ENCODE results near the gene LRRC4C.
"Not testable (repeated sequence)": the region's sequence is repeated elsewhere in the genome, so short reads cannot be mapped to it uniquely, and the experiment has no call there.

LRRC4C gene

GRCh38 chr11:40178470-40178869 lies 1281.0 kb downstream of the LRRC4C start:
- TF ChIP-seq, protein P1, sequence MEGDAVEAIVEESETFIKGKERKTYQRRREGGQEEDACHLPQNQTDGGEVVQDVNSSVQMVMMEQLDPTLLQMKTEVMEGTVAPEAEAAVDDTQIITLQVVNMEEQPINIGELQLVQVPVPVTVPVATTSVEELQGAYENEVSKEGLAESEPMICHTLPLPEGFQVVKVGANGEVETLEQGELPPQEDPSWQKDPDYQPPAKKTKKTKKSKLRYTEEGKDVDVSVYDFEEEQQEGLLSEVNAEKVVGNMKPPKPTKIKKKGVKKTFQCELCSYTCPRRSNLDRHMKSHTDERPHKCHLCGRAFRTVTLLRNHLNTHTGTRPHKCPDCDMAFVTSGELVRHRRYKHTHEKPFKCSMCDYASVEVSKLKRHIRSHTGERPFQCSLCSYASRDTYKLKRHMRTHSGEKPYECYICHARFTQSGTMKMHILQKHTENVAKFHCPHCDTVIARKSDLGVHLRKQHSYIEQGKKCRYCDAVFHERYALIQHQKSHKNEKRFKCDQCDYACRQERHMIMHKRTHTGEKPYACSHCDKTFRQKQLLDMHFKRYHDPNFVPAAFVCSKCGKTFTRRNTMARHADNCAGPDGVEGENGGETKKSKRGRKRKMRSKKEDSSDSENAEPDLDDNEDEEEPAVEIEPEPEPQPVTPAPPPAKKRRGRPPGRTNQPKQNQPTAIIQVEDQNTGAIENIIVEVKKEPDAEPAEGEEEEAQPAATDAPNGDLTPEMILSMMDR (IDR thresholded peaks at IDR 0.05; ENCODE audit: insufficient read depth, missing control alignments): no peak
- FAIRE-seq (no peak), DNase-seq (ENCODE audit: insufficient read length, low spot score) (no peak)

- TF ChIP-seq, protein P1 (IDR thresholded peaks at IDR 0.05; ENCODE audit: insufficient read depth, missing control alignments): no peak
- FAIRE-seq (no peak), DNase-seq (ENCODE audit: insufficient read length, low spot score) (no peak)
Measured at GRCh38 chr11:40175980-40176379, 1283.5 kb downstream of the LRRC4C start.

DNA sequence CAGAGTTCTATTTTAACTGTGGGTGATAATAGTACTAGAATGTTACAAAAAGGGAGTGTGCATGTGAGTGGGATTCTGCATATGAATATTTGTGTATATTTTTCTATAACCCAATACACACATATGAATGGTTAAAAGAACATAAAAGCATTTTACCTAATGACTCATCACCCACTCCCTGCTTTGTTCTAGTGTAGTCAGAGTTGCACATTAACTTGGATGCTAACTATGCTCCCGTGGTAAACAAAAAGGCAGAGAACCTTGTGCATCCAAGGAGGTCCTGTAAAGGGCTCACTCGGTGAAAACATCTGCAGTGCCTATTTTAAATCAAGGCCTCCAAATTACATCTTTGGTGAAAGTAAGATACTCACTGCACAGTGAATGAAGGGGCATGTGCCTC lies 1289.4 kb downstream of the LRRC4C start:
- TF ChIP-seq, protein P1 (IDR thresholded peaks at IDR 0.05; ENCODE audit: insufficient read depth, missing control alignments): no peak
- DNase-seq (ENCODE audit: insufficient read length, low spot score) (no peak), FAIRE-seq (no peak)

DNA sequence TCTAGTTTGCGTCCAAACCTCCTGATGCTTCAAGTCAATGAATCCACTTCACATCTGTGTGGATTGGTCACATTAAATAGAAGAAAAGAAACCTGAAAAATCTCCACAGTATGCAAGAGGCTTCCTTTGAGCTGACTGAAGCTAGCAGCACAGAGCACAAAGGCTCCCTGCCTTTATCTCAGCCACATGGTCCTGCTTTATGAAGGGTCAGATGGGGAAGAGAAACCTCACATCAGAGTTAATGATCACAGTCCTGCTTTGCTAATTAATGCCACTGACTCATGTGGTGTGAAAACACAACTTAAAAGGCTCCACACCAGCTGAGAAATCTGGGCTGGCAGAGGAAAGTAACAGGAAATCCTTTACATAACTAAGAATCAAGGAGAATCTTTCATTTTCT lies 1291.0 kb downstream of the LRRC4C start:
- no peak for FAIRE-seq
- TF ChIP-seq, protein P1 (IDR thresholded peaks at IDR 0.05; ENCODE audit: insufficient read depth, missing control alignments): no peak
- no peak for DNase-seq (ENCODE audit: insufficient read length, low spot score)

DNA sequence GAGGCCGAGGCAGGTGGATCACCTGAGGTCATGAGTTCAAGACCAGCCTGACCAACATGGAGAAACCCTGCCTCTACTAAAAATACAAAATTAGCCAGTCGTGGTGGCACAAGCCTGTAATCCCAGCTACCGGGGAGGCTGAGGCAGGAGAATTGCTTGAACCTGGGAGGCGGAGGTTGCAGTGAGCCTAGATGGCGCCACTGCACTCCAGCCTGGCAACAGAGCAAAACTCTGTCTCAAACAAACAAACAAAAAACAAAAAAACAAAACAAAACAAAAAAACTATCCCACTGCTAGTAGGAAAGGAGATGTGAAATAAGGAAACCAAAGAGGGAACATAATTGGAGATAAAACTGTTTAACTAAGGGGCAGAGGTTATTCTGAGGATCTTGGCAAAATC lies 1291.6 kb downstream of the LRRC4C start:
- FAIRE-seq; DNase-seq (ENCODE audit: insufficient read length, low spot score): not testable (repeated sequence)

GRCh38 chr11:40166892-40167291 lies 1292.6 kb downstream of the LRRC4C start:
- FAIRE-seq: no peak

GRCh38 chr11:40162901-40163883 lies 1296.3 kb downstream of the LRRC4C start:
- TF ChIP-seq, protein P1 (IDR thresholded peaks at IDR 0.05; ENCODE audit: insufficient read depth, missing control alignments): no peak
- DNase-seq (ENCODE audit: insufficient read length, low spot score) (no peak), FAIRE-seq (no peak)

More at GRCh38 chr11:40166892-40167291, 1292.6 kb downstream of the LRRC4C start:
- TF ChIP-seq, protein P1 (IDR thresholded peaks at IDR 0.05; ENCODE audit: insufficient read depth, missing control alignments): no peak
- no peak for DNase-seq (ENCODE audit: insufficient read length, low spot score)

All from D721Med (cell line).